SU-DHL-6 (cell line): ENCODE data around the gene WFDC6.

Experiments used
- H2AFZ ChIP-seq: fragments of 200-600 bp; sonication (generic); 2 replicates; pipeline ENCODE4 v1.6.1; 2014; ENCODE audit warnings: low read depth, mild to moderate bottlenecking, moderate library complexity, mixed read lengths, antibody characterized with exemption, low read length; ENCODE audit not compliant: severe bottlenecking
- H3F3A ChIP-seq: fragments of 200-600 bp; shearing (Covaris generic); 2 replicates; pipeline ENCODE4 v1.6.0; 2016; ENCODE audit warnings: antibody characterized with exemption, mild to moderate bottlenecking; ENCODE audit not compliant: insufficient read depth
- H3K27ac ChIP-seq: fragments of 200-600 bp; sonication (generic); 2 replicates; pipeline ENCODE4 v1.5.1; 2016; ENCODE audit warnings: low read depth, mild to moderate bottlenecking, low read length, moderate library complexity, mixed read lengths
- H3K27me3 ChIP-seq: fragments of 200-600 bp; sonication (generic), shearing (Covaris generic); 2 replicates; pipeline ENCODE4 v1.6.0; 2014; ENCODE audit warnings: mild to moderate bottlenecking, low read length
- H3K36me3 ChIP-seq: fragments of 200-600 bp; sonication (generic); 2 replicates; pipeline ENCODE4 v1.6.1; 2014; ENCODE audit warnings: mild to moderate bottlenecking, low read length, mixed read lengths
- H3K4me2 ChIP-seq: fragments of 300-600, 200-600 bp; shearing (Covaris generic), sonication (generic); 2 replicates; pipeline ENCODE4 v1.6.0; 2014; ENCODE audit warnings: low read length, low read depth, mild to moderate bottlenecking; ENCODE audit not compliant: poor library complexity, severe bottlenecking
- H3K4me3 ChIP-seq: fragments of 200-600 bp; sonication (generic); 2 replicates; pipeline ENCODE4 v1.5.1; 2014; ENCODE audit warnings: antibody characterized with exemption, low read length, mild to moderate bottlenecking, mixed read lengths; ENCODE audit not compliant: insufficient read depth, poor library complexity, severe bottlenecking
- H3K79me2 ChIP-seq: fragments of 200-600 bp; sonication (generic); 2 replicates; pipeline ENCODE4 v1.6.1; 2014; ENCODE audit warnings: mild to moderate bottlenecking, low read length, moderate library complexity; ENCODE audit not compliant: insufficient read depth
- H3K9ac ChIP-seq: fragments of 200-600 bp; sonication (generic); 2 replicates; pipeline ENCODE4 v1.7.0; 2014; ENCODE audit warnings: mild to moderate bottlenecking, low read length
- H3K9me2 ChIP-seq: fragments of 200-600 bp; sonication (generic); replicated peaks from 2 replicates; pipeline ENCODE4 v1.6.1; 2014; ENCODE audit warnings: low read length; ENCODE audit not compliant: insufficient read depth
- H3K9me3 ChIP-seq: fragments of 200-600 bp; sonication (generic); 2 replicates; pipeline ENCODE4 v1.6.1; 2014; ENCODE audit warnings: low read length, mixed read lengths; ENCODE audit not compliant: insufficient read depth
- H4K20me1 ChIP-seq: fragments of 200-600 bp; sonication (generic); 2 replicates; pipeline ENCODE4 v1.6.1; 2014; ENCODE audit warnings: low read depth, mild to moderate bottlenecking, antibody characterized with exemption, low read length, moderate library complexity, mixed read lengths
- EZH2phosphoT487 ChIP-seq: fragments of 200-600 bp; sonication (generic), shearing (Covaris generic); conservative IDR thresholded peaks from 2 replicates; pipeline ENCODE4 v1.6.1; 2018; ENCODE audit warnings: mild to moderate bottlenecking, antibody characterized with exemption, low read length, moderate library complexity, mixed read lengths
- TF ChIP-seq, protein P1 (sequence below): fragments of 200-600 bp; sonication (generic); IDR thresholded peaks from one replicate; pipeline ENCODE4 v1.5.1; 2017; ENCODE audit warnings: antibody characterized with exemption, mild to moderate bottlenecking, low read length, moderate library complexity; ENCODE audit not compliant: insufficient read depth, poor library complexity, severe bottlenecking

Gene WFDC6

GRCh38 chr20:45489083-45489531, 50.2 kb downstream of the WFDC6 start:
- no peaks in the 10 kb centered on the region for H3K9me3 ChIP-seq
- H3K36me3 ChIP-seq, result no peaks in the 10 kb centered on the region
- H2AFZ ChIP-seq, result no peak overlapping the region
- no peaks in the 10 kb centered on the region for H3K27me3 ChIP-seq
- H3K9ac ChIP-seq, result no peak overlapping the region
- H3K9me2 ChIP-seq, result no peaks in the 10 kb centered on the region
- H3K79me2 ChIP-seq, result no peaks in the 10 kb centered on the region
- no peak overlapping the region for H3K27ac ChIP-seq
- H3F3A ChIP-seq, result no peaks in the 10 kb centered on the region
- no peak for TF ChIP-seq EZH2phosphoT487
- TF ChIP-seq, protein P1, sequence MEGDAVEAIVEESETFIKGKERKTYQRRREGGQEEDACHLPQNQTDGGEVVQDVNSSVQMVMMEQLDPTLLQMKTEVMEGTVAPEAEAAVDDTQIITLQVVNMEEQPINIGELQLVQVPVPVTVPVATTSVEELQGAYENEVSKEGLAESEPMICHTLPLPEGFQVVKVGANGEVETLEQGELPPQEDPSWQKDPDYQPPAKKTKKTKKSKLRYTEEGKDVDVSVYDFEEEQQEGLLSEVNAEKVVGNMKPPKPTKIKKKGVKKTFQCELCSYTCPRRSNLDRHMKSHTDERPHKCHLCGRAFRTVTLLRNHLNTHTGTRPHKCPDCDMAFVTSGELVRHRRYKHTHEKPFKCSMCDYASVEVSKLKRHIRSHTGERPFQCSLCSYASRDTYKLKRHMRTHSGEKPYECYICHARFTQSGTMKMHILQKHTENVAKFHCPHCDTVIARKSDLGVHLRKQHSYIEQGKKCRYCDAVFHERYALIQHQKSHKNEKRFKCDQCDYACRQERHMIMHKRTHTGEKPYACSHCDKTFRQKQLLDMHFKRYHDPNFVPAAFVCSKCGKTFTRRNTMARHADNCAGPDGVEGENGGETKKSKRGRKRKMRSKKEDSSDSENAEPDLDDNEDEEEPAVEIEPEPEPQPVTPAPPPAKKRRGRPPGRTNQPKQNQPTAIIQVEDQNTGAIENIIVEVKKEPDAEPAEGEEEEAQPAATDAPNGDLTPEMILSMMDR, result no peak
- no peak overlapping the region for H3K4me2 ChIP-seq
- H4K20me1 ChIP-seq, result no peaks in the 10 kb centered on the region
- H3K4me3 ChIP-seq, result no peak overlapping the region

DNA sequence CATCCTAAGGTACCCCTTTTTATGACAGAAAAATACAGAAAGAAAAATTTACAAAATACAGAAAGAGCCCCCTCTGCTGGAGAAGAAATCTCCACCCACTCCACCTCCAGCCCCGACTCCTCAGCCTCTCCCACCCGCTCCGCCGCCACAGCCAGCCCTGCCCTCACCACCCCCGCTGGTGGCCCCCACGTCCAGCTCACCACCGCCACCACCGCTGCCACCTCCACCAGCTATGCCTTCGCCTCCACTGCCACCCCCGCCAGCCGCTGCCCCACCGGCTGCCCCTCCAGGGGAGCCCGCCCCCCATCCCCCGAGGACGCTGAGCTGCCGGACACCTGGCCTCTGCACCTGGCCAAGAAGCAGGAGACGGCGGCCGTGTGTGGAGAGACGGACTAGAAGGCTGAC, 52.0 kb downstream of the WFDC6 start:
- Histone ChIP-seq H2AFZ (no peak overlapping the region), H3K27me3 (no peaks in the 10 kb centered on the region), H3K79me2 (no peaks in the 10 kb centered on the region), H3K9ac (no peak overlapping the region), H3K4me3 (no peak overlapping the region), H3K9me3 (no peaks in the 10 kb centered on the region), H3K4me2 (no peak overlapping the region), H4K20me1 (no peaks in the 10 kb centered on the region), H3F3A (no peaks in the 10 kb centered on the region), H3K27ac (no peak overlapping the region), H3K36me3 (no peaks in the 10 kb centered on the region), H3K9me2 (no peaks in the 10 kb centered on the region)
- no peak for TF ChIP-seq EZH2phosphoT487
- TF ChIP-seq, protein P1, result no peak

GRCh38 chr20:45485388-45485787, 53.9 kb downstream of the WFDC6 start:
- H3F3A ChIP-seq, result no peaks in the 10 kb centered on the region
- H3K27me3 ChIP-seq, result no peaks in the 10 kb centered on the region
- no peaks in the 10 kb centered on the region for H3K9me3 ChIP-seq

More at GRCh38 chr20:45485388-45485787, 53.9 kb downstream of the WFDC6 start:
- Histone ChIP-seq H2AFZ (no peak overlapping the region), H3K4me3 (no peak overlapping the region), H3K27ac (no peak overlapping the region), H3K79me2 (no peaks in the 10 kb centered on the region), H3K9ac (no peak overlapping the region), H4K20me1 (no peaks in the 10 kb centered on the region), H3K4me2 (no peak overlapping the region), H3K36me3 (no peaks in the 10 kb centered on the region), H3K9me2 (no peaks in the 10 kb centered on the region)
- TF ChIP-seq EZH2phosphoT487, result no peak
- TF ChIP-seq, protein P1, result no peak
